Measurements from ENCODE around the gene RAB24. TPM values are rescaled to one million over a fixed set of nuclear protein-coding genes. Genes with fewer than 3 reads are reported as not detected.

The RAB24 gene
- total and polyA plus RNA-seq, 2 experiments from 2014 or later: 27.1 to 27.7 TPM

DNA sequence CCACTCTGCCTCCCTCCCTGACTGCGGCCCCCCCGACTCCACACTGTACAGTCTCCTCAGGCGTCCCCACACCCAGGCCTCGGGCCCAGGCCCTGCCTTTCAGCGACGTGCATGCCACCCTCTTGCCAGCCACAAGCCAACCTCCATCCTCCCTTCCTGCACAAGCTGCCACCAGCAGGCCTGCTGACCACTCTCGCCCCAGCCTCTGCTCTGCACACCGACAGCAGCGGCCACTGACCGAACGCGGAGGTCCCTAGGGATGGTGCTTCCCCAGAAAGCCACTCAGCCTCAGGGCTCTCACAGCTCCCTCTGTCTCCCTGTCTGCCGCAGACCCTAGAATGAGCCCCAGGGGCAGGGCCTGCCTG, 29.4 kb upstream of the RAB24 start:
- H3K27me3 Mint-ChIP-seq (ENCODE audit: insufficient read depth, low read depth, poor library complexity): peaks cover 10% of the 10 kb centered on the region
- Histone ChIP-seq H3K4me2 (no peak overlapping the region), H3K36me3 (ENCODE audit: insufficient read depth) (peaks cover 5% of the 10 kb centered on the region; the same call in 1 of the 2 replicates), H4K20me1 (replicated peaks; ENCODE audit: insufficient read depth) (peaks cover 3% of the 10 kb centered on the region; the same call in 1 of the 2 replicates), H3K79me2 (replicated peaks; ENCODE audit: insufficient read depth) (no peaks in the 10 kb centered on the region), H3K27me3 (ENCODE audit: insufficient read depth) (no peaks in the 10 kb centered on the region), H3K27ac (ENCODE audit: low read depth) (no peak overlapping the region), H2AFZ (no peak overlapping the region), H3F3A (replicated peaks; ENCODE audit: low read depth) (no peaks in the 10 kb centered on the region), H3K4me3 (no peak overlapping the region), H3K4me1 (ENCODE audit: insufficient read depth) (no peaks in the 10 kb centered on the region), H3K9me2 (ENCODE audit: insufficient read depth) (no peaks in the 10 kb centered on the region)
- peaks cover 14% of the 10 kb centered on the region for H3K4me1 Mint-ChIP-seq
- TF ChIP-seq, protein P1, sequence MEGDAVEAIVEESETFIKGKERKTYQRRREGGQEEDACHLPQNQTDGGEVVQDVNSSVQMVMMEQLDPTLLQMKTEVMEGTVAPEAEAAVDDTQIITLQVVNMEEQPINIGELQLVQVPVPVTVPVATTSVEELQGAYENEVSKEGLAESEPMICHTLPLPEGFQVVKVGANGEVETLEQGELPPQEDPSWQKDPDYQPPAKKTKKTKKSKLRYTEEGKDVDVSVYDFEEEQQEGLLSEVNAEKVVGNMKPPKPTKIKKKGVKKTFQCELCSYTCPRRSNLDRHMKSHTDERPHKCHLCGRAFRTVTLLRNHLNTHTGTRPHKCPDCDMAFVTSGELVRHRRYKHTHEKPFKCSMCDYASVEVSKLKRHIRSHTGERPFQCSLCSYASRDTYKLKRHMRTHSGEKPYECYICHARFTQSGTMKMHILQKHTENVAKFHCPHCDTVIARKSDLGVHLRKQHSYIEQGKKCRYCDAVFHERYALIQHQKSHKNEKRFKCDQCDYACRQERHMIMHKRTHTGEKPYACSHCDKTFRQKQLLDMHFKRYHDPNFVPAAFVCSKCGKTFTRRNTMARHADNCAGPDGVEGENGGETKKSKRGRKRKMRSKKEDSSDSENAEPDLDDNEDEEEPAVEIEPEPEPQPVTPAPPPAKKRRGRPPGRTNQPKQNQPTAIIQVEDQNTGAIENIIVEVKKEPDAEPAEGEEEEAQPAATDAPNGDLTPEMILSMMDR (conservative IDR thresholded peaks at IDR 0.05; ENCODE audit: low read depth in 2 of 2): no peak
- no peak for TF ChIP-seq ZNF114 (CRISPR knock-in tag; IDR thresholded peaks at IDR 0.05)
- TF ChIP-seq, protein P2, sequence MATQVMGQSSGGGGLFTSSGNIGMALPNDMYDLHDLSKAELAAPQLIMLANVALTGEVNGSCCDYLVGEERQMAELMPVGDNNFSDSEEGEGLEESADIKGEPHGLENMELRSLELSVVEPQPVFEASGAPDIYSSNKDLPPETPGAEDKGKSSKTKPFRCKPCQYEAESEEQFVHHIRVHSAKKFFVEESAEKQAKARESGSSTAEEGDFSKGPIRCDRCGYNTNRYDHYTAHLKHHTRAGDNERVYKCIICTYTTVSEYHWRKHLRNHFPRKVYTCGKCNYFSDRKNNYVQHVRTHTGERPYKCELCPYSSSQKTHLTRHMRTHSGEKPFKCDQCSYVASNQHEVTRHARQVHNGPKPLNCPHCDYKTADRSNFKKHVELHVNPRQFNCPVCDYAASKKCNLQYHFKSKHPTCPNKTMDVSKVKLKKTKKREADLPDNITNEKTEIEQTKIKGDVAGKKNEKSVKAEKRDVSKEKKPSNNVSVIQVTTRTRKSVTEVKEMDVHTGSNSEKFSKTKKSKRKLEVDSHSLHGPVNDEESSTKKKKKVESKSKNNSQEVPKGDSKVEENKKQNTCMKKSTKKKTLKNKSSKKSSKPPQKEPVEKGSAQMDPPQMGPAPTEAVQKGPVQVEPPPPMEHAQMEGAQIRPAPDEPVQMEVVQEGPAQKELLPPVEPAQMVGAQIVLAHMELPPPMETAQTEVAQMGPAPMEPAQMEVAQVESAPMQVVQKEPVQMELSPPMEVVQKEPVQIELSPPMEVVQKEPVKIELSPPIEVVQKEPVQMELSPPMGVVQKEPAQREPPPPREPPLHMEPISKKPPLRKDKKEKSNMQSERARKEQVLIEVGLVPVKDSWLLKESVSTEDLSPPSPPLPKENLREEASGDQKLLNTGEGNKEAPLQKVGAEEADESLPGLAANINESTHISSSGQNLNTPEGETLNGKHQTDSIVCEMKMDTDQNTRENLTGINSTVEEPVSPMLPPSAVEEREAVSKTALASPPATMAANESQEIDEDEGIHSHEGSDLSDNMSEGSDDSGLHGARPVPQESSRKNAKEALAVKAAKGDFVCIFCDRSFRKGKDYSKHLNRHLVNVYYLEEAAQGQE (IDR thresholded peaks at IDR 0.05; ENCODE audit: unreplicated experiment): no peak
- no peak for TF ChIP-seq STAT1 (IDR thresholded peaks at IDR 0.05; ENCODE audit: unreplicated experiment)
- TF ChIP-seq ZNF331 (CRISPR knock-in tag; IDR thresholded peaks at IDR 0.05; ENCODE audit: low read depth): no peak
- TF ChIP-seq EZH2phosphoT487 (IDR thresholded peaks at IDR 0.05; ENCODE audit: unreplicated experiment): no peak
- no peak for TF ChIP-seq CREB1 (CRISPR knock-in tag; IDR thresholded peaks at IDR 0.05; ENCODE audit: low read depth)
- TF ChIP-seq, protein P3, sequence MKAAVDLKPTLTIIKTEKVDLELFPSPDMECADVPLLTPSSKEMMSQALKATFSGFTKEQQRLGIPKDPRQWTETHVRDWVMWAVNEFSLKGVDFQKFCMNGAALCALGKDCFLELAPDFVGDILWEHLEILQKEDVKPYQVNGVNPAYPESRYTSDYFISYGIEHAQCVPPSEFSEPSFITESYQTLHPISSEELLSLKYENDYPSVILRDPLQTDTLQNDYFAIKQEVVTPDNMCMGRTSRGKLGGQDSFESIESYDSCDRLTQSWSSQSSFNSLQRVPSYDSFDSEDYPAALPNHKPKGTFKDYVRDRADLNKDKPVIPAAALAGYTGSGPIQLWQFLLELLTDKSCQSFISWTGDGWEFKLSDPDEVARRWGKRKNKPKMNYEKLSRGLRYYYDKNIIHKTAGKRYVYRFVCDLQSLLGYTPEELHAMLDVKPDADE (IDR thresholded peaks at IDR 0.05): no peak
- TF ChIP-seq EZH2 (IDR thresholded peaks at IDR 0.05; ENCODE audit: low read depth, unreplicated experiment): no peak
- no peak for TF ChIP-seq JUNB (IDR thresholded peaks at IDR 0.05; ENCODE audit: unreplicated experiment)
- no peak for TF ChIP-seq POLR2AphosphoS5 (IDR thresholded peaks at IDR 0.05; ENCODE audit: low read depth)
- TF ChIP-seq, protein P4, sequence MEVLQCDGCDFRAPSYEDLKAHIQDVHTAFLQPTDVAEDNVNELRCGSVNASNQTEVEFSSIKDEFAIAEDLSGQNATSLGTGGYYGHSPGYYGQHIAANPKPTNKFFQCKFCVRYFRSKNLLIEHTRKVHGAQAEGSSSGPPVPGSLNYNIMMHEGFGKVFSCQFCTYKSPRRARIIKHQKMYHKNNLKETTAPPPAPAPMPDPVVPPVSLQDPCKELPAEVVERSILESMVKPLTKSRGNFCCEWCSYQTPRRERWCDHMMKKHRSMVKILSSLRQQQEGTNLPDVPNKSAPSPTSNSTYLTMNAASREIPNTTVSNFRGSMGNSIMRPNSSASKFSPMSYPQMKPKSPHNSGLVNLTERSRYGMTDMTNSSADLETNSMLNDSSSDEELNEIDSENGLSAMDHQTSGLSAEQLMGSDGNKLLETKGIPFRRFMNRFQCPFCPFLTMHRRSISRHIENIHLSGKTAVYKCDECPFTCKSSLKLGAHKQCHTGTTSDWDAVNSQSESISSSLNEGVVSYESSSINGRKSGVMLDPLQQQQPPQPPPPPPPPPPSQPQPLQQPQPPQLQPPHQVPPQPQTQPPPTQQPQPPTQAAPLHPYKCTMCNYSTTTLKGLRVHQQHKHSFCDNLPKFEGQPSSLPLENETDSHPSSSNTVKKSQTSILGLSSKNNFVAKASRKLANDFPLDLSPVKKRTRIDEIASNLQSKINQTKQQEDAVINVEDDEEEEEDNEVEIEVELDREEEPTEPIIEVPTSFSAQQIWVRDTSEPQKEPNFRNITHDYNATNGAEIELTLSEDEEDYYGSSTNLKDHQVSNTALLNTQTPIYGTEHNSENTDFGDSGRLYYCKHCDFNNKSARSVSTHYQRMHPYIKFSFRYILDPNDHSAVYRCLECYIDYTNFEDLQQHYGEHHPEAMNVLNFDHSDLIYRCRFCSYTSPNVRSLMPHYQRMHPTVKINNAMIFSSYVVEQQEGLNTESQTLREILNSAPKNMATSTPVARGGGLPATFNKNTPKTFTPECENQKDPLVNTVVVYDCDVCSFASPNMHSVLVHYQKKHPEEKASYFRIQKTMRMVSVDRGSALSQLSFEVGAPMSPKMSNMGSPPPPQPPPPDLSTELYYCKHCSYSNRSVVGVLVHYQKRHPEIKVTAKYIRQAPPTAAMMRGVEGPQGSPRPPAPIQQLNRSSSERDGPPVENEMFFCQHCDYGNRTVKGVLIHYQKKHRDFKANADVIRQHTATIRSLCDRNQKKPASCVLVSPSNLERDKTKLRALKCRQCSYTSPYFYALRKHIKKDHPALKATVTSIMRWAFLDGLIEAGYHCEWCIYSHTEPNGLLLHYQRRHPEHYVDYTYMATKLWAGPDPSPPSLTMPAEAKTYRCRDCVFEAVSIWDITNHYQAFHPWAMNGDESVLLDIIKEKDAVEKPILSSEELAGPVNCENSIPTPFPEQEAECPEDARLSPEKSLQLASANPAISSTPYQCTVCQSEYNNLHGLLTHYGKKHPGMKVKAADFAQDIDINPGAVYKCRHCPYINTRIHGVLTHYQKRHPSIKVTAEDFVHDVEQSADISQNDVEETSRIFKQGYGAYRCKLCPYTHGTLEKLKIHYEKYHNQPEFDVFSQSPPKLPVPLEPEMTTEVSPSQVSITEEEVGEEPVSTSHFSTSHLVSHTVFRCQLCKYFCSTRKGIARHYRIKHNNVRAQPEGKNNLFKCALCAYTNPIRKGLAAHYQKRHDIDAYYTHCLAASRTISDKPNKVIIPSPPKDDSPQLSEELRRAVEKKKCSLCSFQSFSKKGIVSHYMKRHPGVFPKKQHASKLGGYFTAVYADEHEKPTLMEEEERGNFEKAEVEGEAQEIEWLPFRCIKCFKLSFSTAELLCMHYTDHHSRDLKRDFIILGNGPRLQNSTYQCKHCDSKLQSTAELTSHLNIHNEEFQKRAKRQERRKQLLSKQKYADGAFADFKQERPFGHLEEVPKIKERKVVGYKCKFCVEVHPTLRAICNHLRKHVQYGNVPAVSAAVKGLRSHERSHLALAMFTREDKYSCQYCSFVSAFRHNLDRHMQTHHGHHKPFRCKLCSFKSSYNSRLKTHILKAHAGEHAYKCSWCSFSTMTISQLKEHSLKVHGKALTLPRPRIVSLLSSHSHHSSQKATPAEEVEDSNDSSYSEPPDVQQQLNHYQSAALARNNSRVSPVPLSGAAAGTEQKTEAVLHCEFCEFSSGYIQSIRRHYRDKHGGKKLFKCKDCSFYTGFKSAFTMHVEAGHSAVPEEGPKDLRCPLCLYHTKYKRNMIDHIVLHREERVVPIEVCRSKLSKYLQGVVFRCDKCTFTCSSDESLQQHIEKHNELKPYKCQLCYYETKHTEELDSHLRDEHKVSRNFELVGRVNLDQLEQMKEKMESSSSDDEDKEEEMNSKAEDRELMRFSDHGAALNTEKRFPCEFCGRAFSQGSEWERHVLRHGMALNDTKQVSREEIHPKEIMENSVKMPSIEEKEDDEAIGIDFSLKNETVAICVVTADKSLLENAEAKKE (CRISPR knock-in tag; IDR thresholded peaks at IDR 0.05): no peak
- no peak for TF ChIP-seq NANOG (IDR thresholded peaks at IDR 0.05; ENCODE audit: borderline replicate concordance)
- no peak overlapping the region for H3K27ac Mint-ChIP-seq
- no peaks in the 10 kb centered on the region for H3K9me3 Mint-ChIP-seq
- DNase-seq (ENCODE audit: low spot score): no peak
- H3K4me3 Mint-ChIP-seq: no peak overlapping the region
- no peak for ATAC-seq
- H3K36me3 Mint-ChIP-seq (ENCODE audit: low read depth): peaks cover 56% of the 10 kb centered on the region

Measured in GM23338 (cell line).